Measurements from ENCODE around the gene TNIK.

The TNIK gene

GRCh38 chr3:171204942-171205341 is 255.3 kb downstream of the TNIK start:
- no peak for TF ChIP-seq CTCF (IDR thresholded peaks at IDR 0.05; ENCODE audit: low read depth, low read length)
- DNase-seq (ENCODE audit: extremely low read depth, low read depth) = no peak

- DNase-seq (ENCODE audit: extremely low read depth, low read depth) = no peak
- TF ChIP-seq CTCF (IDR thresholded peaks at IDR 0.05; ENCODE audit: low read depth, low read length) = no peak
These were observed 258.4 kb downstream of the TNIK start for GRCh38 chr3:171201825-171202224.

- no peak for DNase-seq (ENCODE audit: extremely low read depth, low read depth)
These were observed 259.5 kb downstream of the TNIK start for GRCh38 chr3:171200750-171201088.

GRCh38 chr3:171200052-171200749 is 260.0 kb downstream of the TNIK start:
- TF ChIP-seq CTCF (IDR thresholded peaks at IDR 0.05; ENCODE audit: low read depth, low read length) = no peak

More at GRCh38 chr3:171200750-171201088, 259.5 kb downstream of the TNIK start:
- TF ChIP-seq CTCF (IDR thresholded peaks at IDR 0.05; ENCODE audit: low read depth, low read length) = no peak

GRCh38 chr3:171199473-171199829 is 260.8 kb downstream of the TNIK start:
- TF ChIP-seq CTCF (IDR thresholded peaks at IDR 0.05; ENCODE audit: low read depth, low read length) = no peak
- no peak for DNase-seq (ENCODE audit: extremely low read depth, low read depth)

More at GRCh38 chr3:171200052-171200749, 260.0 kb downstream of the TNIK start:
- no peak for DNase-seq (ENCODE audit: extremely low read depth, low read depth)

GRCh38 chr3:171198781-171199472 is 261.3 kb downstream of the TNIK start:
- DNase-seq (ENCODE audit: extremely low read depth, low read depth) = no peak
- TF ChIP-seq CTCF (IDR thresholded peaks at IDR 0.05; ENCODE audit: low read depth, low read length) = no peak

GRCh38 chr3:171195686-171196085 is 264.5 kb downstream of the TNIK start:
- no peak for TF ChIP-seq CTCF (IDR thresholded peaks at IDR 0.05; ENCODE audit: low read depth, low read length)
- DNase-seq (ENCODE audit: extremely low read depth, low read depth) = no peak

Data from AG09319 (cell line).